GM12878 (cell line): Measurements from ENCODE around the gene MTIF2. TPM values are rescaled to one million over a fixed set of nuclear protein-coding genes. Genes with fewer than 3 reads are reported as not detected.
A peak's percentile ranks its signal among the peaks of the same experiment; 100 is the strongest.

Source experiments
- ATAC-seq: fragments of 200-7000 bp; cut with Tn5 transposase; 3 replicates; pipeline ENCODE4 v1.9.1; 2020; ENCODE audit warnings: mild to moderate bottlenecking, moderate library complexity
- BruUV-seq: library from RNA; stranded (reverse); fragments of 400-500 nt; replicated peaks from 2 replicates; lab custom pipeline; 2021; lab: Mats Ljungman, UMichigan
- CTCF ChIA-PET: fragments of 300-600 bp; sonication (Branson Sonifier 250); formaldehyde crosslinking; extraction: SDS; loops from one replicate; lab custom pipeline; 2021; ENCODE audit warnings: inconsistent platforms; lab: Yijun Ruan, JAX
- POLR2A ChIA-PET: fragments of 350-600 bp; formaldehyde crosslinking; extraction: SDS; loops from one replicate; lab custom pipeline; 2021; ENCODE audit warnings: inconsistent platforms; lab: Charles Lee
- RAD21 ChIA-PET: fragments of 300-600 bp; sonication (Branson Sonifier 250); formaldehyde crosslinking; loops from one replicate; lab custom pipeline; 2023; ENCODE audit warnings: antibody characterized with exemption; ENCODE audit not compliant: unreplicated experiment; lab: Charles Lee
- SMC1A ChIA-PET: fragments of 300-600 bp; sonication (Branson Sonifier 250); formaldehyde crosslinking; loops from one replicate; lab custom pipeline; 2023; ENCODE audit not compliant: unreplicated experiment, uncharacterized antibody; lab: Charles Lee
- DNase-seq: peaks from one replicate; pipeline ENCODE4 v3.0.0-alpha.2; 2011; ENCODE audit warnings: low read depth, low spot score
- FAIRE-seq: peaks from 3 replicates; lab custom pipeline; 2011; peaks lifted over from hg19 to GRCh38; lab: Jason Lieb, UNC
- H2AFZ ChIP-seq: 2 replicates; pipeline ENCODE4 v1.6.0; 2011; ENCODE audit warnings: low read depth, low read length, control low read depth; ENCODE audit not compliant: control insufficient read depth
- H3K27ac ChIP-seq: 2 replicates; pipeline ENCODE4 v1.5.1; 2011; ENCODE audit warnings: control low read depth; ENCODE audit not compliant: control insufficient read depth, insufficient read depth
- H3K27me3 ChIP-seq, 2 experiments: replicated peaks in 1 of 2; 2 replicates each; pipeline versions ENCODE4 v1.6.0 to v1.6.1; 2011; ENCODE audit warnings: low read length in 1 of 2; ENCODE audit not compliant: control insufficient read depth in 2 of 2, insufficient read depth in 2 of 2
- H3K36me3 ChIP-seq, 2 experiments: 2 replicates each; pipeline ENCODE4 v1.5.1; 2011; ENCODE audit warnings: low read length in 1 of 2; ENCODE audit not compliant: control insufficient read depth in 2 of 2, insufficient read depth in 2 of 2
- H3K4me1 ChIP-seq: 2 replicates; pipeline ENCODE4 v1.6.1; 2011; ENCODE audit warnings: mild to moderate bottlenecking, low read length, moderate library complexity, mixed read lengths; ENCODE audit not compliant: control insufficient read depth, insufficient read depth
- H3K4me2 ChIP-seq: 2 replicates; pipeline ENCODE4 v1.6.0; 2011; ENCODE audit warnings: control low read depth; ENCODE audit not compliant: control insufficient read depth, insufficient read depth
- H3K4me3 ChIP-seq: fragments of 200-600 bp; sonication (generic); 2 replicates; pipeline ENCODE4 v1.5.1; 2016
- H3K79me2 ChIP-seq: 2 replicates; pipeline ENCODE4 v1.6.0; 2011; ENCODE audit warnings: low read length; ENCODE audit not compliant: control insufficient read depth, insufficient read depth
- H3K9ac ChIP-seq: 2 replicates; pipeline ENCODE4 v1.8.0; 2011; ENCODE audit warnings: low read length, control low read depth, mixed read lengths; ENCODE audit not compliant: control insufficient read depth, insufficient read depth
- H3K9me3 ChIP-seq: replicated peaks from 3 replicates; pipeline ENCODE4 v1.5.1; 2011; ENCODE audit warnings: mild to moderate bottlenecking, low read length; ENCODE audit not compliant: control insufficient read depth, insufficient read depth
- H4K20me1 ChIP-seq: 2 replicates; pipeline ENCODE4 v1.6.0; 2011; ENCODE audit not compliant: control insufficient read depth, insufficient read depth
- BCL11A ChIP-seq: IDR thresholded peaks from 2 replicates; pipeline ENCODE4 v1.6.1; 2011; ENCODE audit warnings: low read depth, low read length
- IKZF2 ChIP-seq, 2 experiments: fragments of 450-650 bp; IDR thresholded peaks; 2 replicates each; pipeline ENCODE4 v1.6.1; 2017; ENCODE audit warnings: mild to moderate bottlenecking in 2 of 2, moderate library complexity in 2 of 2
- KDM1A ChIP-seq: fragments of 200-600 bp; sonication (generic); IDR thresholded peaks from 2 replicates; pipeline ENCODE4 v1.6.1; 2016; ENCODE audit warnings: borderline replicate concordance
- NR2C1 ChIP-seq: fragments of 450-650 bp; IDR thresholded peaks from 2 replicates; pipeline ENCODE4 v1.6.1; 2017; ENCODE audit warnings: antibody characterized with exemption, mild to moderate bottlenecking, moderate library complexity
- NR2F1 ChIP-seq: fragments of 450-650 bp; conservative IDR thresholded peaks from 2 replicates; pipeline ENCODE4 v1.6.1; 2017; ENCODE audit warnings: mild to moderate bottlenecking
- STAT1 ChIP-seq: fragments of 450-650 bp; conservative IDR thresholded peaks from 2 replicates; pipeline ENCODE4 v1.6.1; 2014; ENCODE audit warnings: antibody characterized with exemption, mild to moderate bottlenecking
- TCF7 ChIP-seq: IDR thresholded peaks from 2 replicates; pipeline ENCODE4 v1.6.1; 2014; ENCODE audit warnings: antibody characterized with exemption, borderline replicate concordance
- ZNF217 ChIP-seq: fragments of 450-650 bp; IDR thresholded peaks from 2 replicates; pipeline ENCODE4 v1.6.1; 2017; ENCODE audit warnings: antibody characterized with exemption, mild to moderate bottlenecking
- WGBS: methylation state at CpG from one replicate; pipeline ENCODE4 v1.1.6; 2016; ENCODE audit warnings: low lambda C conversion rate; ENCODE audit not compliant: insufficient replicate concordance, insufficient coverage; ENCODE audit errors: missing lambda C conversion rate; 5-methylcytosine and 5-hydroxymethylcytosine counted together
- in situ Hi-C: fragments of 300-500 bp; cut with MboI; formaldehyde crosslinking; loops from 9 replicates; pipeline ENCODE4 v1.14.3; 2018; ENCODE audit warnings: mixed read lengths
- intact Hi-C: fragments of 100-400 bp; cut with micrococcal nuclease; formaldehyde crosslinking; loops from one replicate; pipeline ENCODE4 v1.14.2; 2022; ENCODE audit not compliant: unreplicated experiment
- polyA plus RNA-seq, 11 experiments: library from polyadenylated mRNA; depleted of rRNA in 4 of 11; unstranded in 6 of 11; stranded (reverse) in 5 of 11; fragments of >200 nt; fragmentation: Nextera tagmentation in 4 of 11; fragmentation: Illumina TruSeq in 1 of 11; extraction: Ambion mirVana in 4 of 11; extraction: Trizol in 1 of 11; gene quantifications; 1 replicate in 1 of 11; 2 replicates in 10 of 11; pipeline versions ENCODE4 v1.2.1 to v1.2.3, GENCODE V29; 2011 to 2016; ENCODE audit warnings: inconsistent platforms in 2 of 11, missing spikeins in 2 of 11, low read depth in 1 of 11
- total RNA-seq, 4 experiments: library from RNA; depleted of rRNA in 3 of 4; stranded (reverse); fragments of >200 nt in 3 of 4; fragmentation: Illumina TruSeq in 1 of 4; extraction: Trizol in 1 of 4; gene quantifications; 2 replicates each; pipeline versions ENCODE4 v1.2.1 to v1.2.3, GENCODE V29; 2013 to 2021
- TF ChIP-seq, protein P1 (sequence below): IDR thresholded peaks from 2 replicates; pipeline ENCODE4 v1.6.1; 2012; ENCODE audit warnings: low read depth, low read length, improper control_type of control experiment
- TF ChIP-seq, protein P2 (sequence below): fragments of 450-650 bp; IDR thresholded peaks from 2 replicates; pipeline ENCODE4 v1.6.1; 2016; ENCODE audit warnings: mild to moderate bottlenecking, moderate library complexity, borderline replicate concordance

Gene MTIF2
- total and polyA plus RNA-seq, 10 of the 15 experiments (the other 5 are each of a cell fraction or from before 2014, with no cell fraction given), result 26.4 to 63.7 (median 40.0) TPM

DNA sequence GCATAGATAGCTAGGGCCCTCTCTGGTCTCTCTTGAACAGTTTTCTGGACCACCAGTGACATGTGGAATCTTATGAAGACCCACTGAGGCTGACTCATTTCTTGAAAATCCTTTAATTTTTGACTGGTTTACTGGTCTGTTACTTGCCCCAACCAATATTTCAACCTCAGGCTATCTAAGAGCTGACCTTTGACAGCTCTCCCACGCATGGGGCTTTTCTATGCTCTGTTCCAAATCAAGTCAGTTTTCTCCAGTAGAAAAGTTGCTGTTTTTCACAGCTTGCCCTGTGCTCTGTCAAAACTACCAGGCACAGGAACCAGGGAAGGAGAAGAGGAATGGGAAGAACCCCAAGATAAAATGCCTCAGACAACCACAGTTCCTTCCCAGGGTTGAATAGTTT, 46.0 kb upstream of the MTIF2 start:
- peak; percentile 20; the same call in 1 of the 2 replicates for TF ChIP-seq BCL11A
- 0 out of 4 replicates have a peak, but pooled peaks of 1 of the 2 experiments have one; percentile 17 for TF ChIP-seq IKZF2 (IDR thresholded peaks at IDR 0.05)
- TF ChIP-seq NR2C1, result peak; percentile 59; the same call in 1 of the 2 replicates
- TF ChIP-seq NR2F1, result peak; percentile 96
- TF ChIP-seq, protein P1, sequence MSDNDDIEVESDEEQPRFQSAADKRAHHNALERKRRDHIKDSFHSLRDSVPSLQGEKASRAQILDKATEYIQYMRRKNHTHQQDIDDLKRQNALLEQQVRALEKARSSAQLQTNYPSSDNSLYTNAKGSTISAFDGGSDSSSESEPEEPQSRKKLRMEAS, result no peak
- H3K9me3 ChIP-seq, result no peaks in the 10 kb centered on the region
- no peaks in the 10 kb centered on the region for H4K20me1 ChIP-seq
- no TSS peak for BruUV-seq
- CTCF ChIA-PET, result interaction anchor here (1.0 to 1.3 kb wide), 2 partner anchors 9 to 29 kb away, joined by 3 read pairs; no protein-coding TSS in a partner anchor
- ATAC-seq (0 out of 3 replicates have a peak, but pooled peaks have one; percentile 11), FAIRE-seq (no peak), DNase-seq (no peak)
- POLR2A ChIA-PET, result no interaction called here
- peaks cover 6% of the 10 kb centered on the region; the same call in 1 of the 2 replicates for H3K4me1 ChIP-seq
- no peak overlapping the region for H3K4me3 ChIP-seq
- H3K4me2 ChIP-seq, result no peak overlapping the region
- no peaks in the 10 kb centered on the region for H3K27me3 ChIP-seq
- RAD21 ChIA-PET, result interaction anchor here (0.7 kb wide), 1 partner anchor 117 kb away, joined by 4 read pairs; no protein-coding TSS in a partner anchor
- no peak overlapping the region for H3K9ac ChIP-seq
- SMC1A ChIA-PET, result interaction anchor here (1.4 to 1.8 kb wide), 2 partner anchors 10 to 11 kb away, joined by 3 to 8 read pairs; no protein-coding TSS in a partner anchor
- no peaks in the 10 kb centered on the region for H3K79me2 ChIP-seq
- 38% methylated on average over 1 of the region's 1 CpG for WGBS
- in situ Hi-C loops (no loop called here), intact Hi-C loops (loop anchor here (5.0 kb wide), 1 partner anchor 102 kb away; the partner anchor contains the start of gene CCDC88A)
- peaks cover 0 to 8% of the 10 kb centered on the region in 2 experiments; a peak in 2 of 4 replicates for H3K36me3 ChIP-seq
- no peak overlapping the region for H3K27ac ChIP-seq
- no peak overlapping the region for H2AFZ ChIP-seq

DNA sequence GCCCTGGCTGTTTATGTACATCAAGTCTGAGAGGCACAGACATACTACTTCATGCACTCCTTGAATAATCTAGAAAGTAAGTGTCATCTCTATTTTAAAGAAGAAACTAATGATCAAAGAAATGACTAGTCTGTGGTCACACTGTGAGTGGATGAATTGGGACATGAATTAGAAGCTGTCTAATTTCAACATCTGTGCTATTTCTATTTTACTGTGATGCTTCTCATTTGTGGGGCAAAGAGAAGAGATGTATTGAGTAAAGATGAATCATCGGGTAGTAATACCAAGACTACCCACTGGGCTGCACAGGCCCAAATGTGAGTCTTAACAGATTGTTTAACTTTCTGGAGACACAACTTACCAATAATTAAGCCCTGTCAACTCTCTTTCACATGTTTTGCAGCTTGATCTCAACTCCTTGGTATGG, 42.4 kb upstream of the MTIF2 start:
- H2AFZ ChIP-seq, result no peak overlapping the region
- H3K9me3 ChIP-seq, result no peaks in the 10 kb centered on the region
- no peaks in the 10 kb centered on the region for H4K20me1 ChIP-seq
- DNase-seq (peak; percentile 76), ATAC-seq (peak; percentile 98), FAIRE-seq (peak; percentile 88)
- no TSS peak for BruUV-seq
- H3K9ac ChIP-seq, result no peak overlapping the region
- peaks cover 0 to 8% of the 10 kb centered on the region in 2 experiments; a peak in 2 of 4 replicates for H3K36me3 ChIP-seq
- intact Hi-C loops, result loop anchor here (1.0 to 5.0 kb wide), 2 partner anchors 9 to 106 kb away; partner anchors contain the start of gene CCDC88A
- ChIA-PET POLR2A (interaction anchor here (0.5 kb wide), 1 partner anchor 13 kb away, joined by 4 read pairs; no protein-coding TSS in a partner anchor), RAD21 (interaction anchor here (0.8 kb wide), 1 partner anchor 42 kb away, joined by 3 read pairs; no protein-coding TSS in a partner anchor), SMC1A (interaction anchor here (1.2 to 1.7 kb wide), 5 partner anchors 9 to 128 kb away, joined by 3 to 4 read pairs (median 4); no protein-coding TSS in a partner anchor), CTCF (interaction anchor here (0.8 kb wide), 1 partner anchor 184 kb away, joined by 3 read pairs; no protein-coding TSS in a partner anchor)
- WGBS, result 5% methylated on average over 1 of the region's 1 CpG
- in situ Hi-C loops, result no loop called here
- peaks cover 6% of the 10 kb centered on the region; the same call in 1 of the 2 replicates for H3K4me1 ChIP-seq
- no peaks in the 10 kb centered on the region for H3K79me2 ChIP-seq
- peak overlapping the region; percentile 17; the same call in 1 of the 2 replicates for H3K4me2 ChIP-seq
- H3K27me3 ChIP-seq, result no peaks in the 10 kb centered on the region
- H3K27ac ChIP-seq, result no peak overlapping the region
- no peak overlapping the region for H3K4me3 ChIP-seq
- TF ChIP-seq STAT1 (no peak), ZNF217 (peak; percentile 90; the same call in 1 of the 2 replicates), IKZF2 (IDR thresholded peaks at IDR 0.05) (peak; percentile 44 to 57; a peak in 3 of 4 replicates), NR2C1 (no peak), TCF7 (peak; percentile 98), KDM1A (no peak)
- TF ChIP-seq, protein P2, sequence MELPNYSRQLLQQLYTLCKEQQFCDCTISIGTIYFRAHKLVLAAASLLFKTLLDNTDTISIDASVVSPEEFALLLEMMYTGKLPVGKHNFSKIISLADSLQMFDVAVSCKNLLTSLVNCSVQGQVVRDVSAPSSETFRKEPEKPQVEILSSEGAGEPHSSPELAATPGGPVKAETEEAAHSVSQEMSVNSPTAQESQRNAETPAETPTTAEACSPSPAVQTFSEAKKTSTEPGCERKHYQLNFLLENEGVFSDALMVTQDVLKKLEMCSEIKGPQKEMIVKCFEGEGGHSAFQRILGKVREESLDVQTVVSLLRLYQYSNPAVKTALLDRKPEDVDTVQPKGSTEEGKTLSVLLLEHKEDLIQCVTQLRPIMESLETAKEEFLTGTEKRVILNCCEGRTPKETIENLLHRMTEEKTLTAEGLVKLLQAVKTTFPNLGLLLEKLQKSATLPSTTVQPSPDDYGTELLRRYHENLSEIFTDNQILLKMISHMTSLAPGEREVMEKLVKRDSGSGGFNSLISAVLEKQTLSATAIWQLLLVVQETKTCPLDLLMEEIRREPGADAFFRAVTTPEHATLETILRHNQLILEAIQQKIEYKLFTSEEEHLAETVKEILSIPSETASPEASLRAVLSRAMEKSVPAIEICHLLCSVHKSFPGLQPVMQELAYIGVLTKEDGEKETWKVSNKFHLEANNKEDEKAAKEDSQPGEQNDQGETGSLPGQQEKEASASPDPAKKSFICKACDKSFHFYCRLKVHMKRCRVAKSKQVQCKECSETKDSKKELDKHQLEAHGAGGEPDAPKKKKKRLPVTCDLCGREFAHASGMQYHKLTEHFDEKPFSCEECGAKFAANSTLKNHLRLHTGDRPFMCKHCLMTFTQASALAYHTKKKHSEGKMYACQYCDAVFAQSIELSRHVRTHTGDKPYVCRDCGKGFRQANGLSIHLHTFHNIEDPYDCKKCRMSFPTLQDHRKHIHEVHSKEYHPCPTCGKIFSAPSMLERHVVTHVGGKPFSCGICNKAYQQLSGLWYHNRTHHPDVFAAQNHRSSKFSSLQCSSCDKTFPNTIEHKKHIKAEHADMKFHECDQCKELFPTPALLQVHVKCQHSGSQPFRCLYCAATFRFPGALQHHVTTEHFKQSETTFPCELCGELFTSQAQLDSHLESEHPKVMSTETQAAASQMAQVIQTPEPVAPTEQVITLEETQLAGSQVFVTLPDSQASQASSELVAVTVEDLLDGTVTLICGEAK, result no peak
